BE2C (cell line): Measurements from ENCODE around the gene PXMP4.

Experiments
- DNase-seq: peaks from one replicate; pipeline ENCODE4 v3.0.0-alpha.2; 2020
- H3K27me3 ChIP-seq: fragments of 250-450 bp; sonication (Bioruptor Pico); 2 replicates; pipeline ENCODE4 v1.5.1; 2020; ENCODE audit warnings: mild to moderate bottlenecking
- H3K36me3 ChIP-seq: fragments of 250-450 bp; sonication (Bioruptor Pico); 2 replicates; pipeline ENCODE4 v1.5.1; 2020; ENCODE audit warnings: mild to moderate bottlenecking
- H3K4me1 ChIP-seq: fragments of 250-450 bp; sonication (Bioruptor Pico); 2 replicates; pipeline ENCODE4 v1.5.1; 2020
- H3K4me3 ChIP-seq: 2 replicates; pipeline ENCODE4 v1.5.1; 2011; ENCODE audit warnings: low read depth, low read length
- H3K9me3 ChIP-seq: fragments of 250-450 bp; sonication (Bioruptor Pico); 2 replicates; pipeline ENCODE4 v1.5.1; 2020
- CTCF ChIP-seq: IDR thresholded peaks from 2 replicates; pipeline ENCODE4 v1.5.1; 2012; ENCODE audit warnings: mild to moderate bottlenecking, low read depth, low read length

PXMP4 gene

GRCh38 chr20:33710681-33711445 is 9.2 kb downstream of the PXMP4 start:
- DNase-seq = no peak
- H3K4me1 ChIP-seq = no peaks in the 10 kb centered on the region
- H3K4me3 ChIP-seq = no peak overlapping the region
- TF ChIP-seq CTCF = no peak
- H3K27me3 ChIP-seq = no peaks in the 10 kb centered on the region
- no peaks in the 10 kb centered on the region for H3K9me3 ChIP-seq
- peaks cover 5% of the 10 kb centered on the region for H3K36me3 ChIP-seq

GRCh38 chr20:33709905-33710541 is 10.1 kb downstream of the PXMP4 start:
- no peak for TF ChIP-seq CTCF
- H3K4me3 ChIP-seq = no peak overlapping the region
- no peaks in the 10 kb centered on the region for H3K9me3 ChIP-seq
- peaks cover 5% of the 10 kb centered on the region for H3K36me3 ChIP-seq
- no peak for DNase-seq
- no peaks in the 10 kb centered on the region for H3K4me1 ChIP-seq
- H3K27me3 ChIP-seq = no peaks in the 10 kb centered on the region

- Histone ChIP-seq H3K27me3 (no peaks in the 10 kb centered on the region), H3K36me3 (peaks cover 5% of the 10 kb centered on the region), H3K4me1 (no peaks in the 10 kb centered on the region), H3K4me3 (no peak overlapping the region), H3K9me3 (no peaks in the 10 kb centered on the region)
- no peak for DNase-seq
- TF ChIP-seq CTCF = no peak
Observed at GRCh38 chr20:33709398-33709797, 10.7 kb downstream of the PXMP4 start.

- DNase-seq = no peak
- H3K36me3 ChIP-seq = no peaks in the 10 kb centered on the region
- no peak for TF ChIP-seq CTCF
- no peak overlapping the region for H3K4me3 ChIP-seq
- H3K9me3 ChIP-seq = no peaks in the 10 kb centered on the region
- H3K4me1 ChIP-seq = peaks cover 8% of the 10 kb centered on the region
- no peaks in the 10 kb centered on the region for H3K27me3 ChIP-seq
Observed at GRCh38 chr20:33707668-33708067, 12.4 kb downstream of the PXMP4 start.

- TF ChIP-seq CTCF = no peak
- Histone ChIP-seq H3K36me3 (no peaks in the 10 kb centered on the region), H3K4me1 (peaks cover 9% of the 10 kb centered on the region), H3K27me3 (no peaks in the 10 kb centered on the region), H3K4me3 (no peak overlapping the region), H3K9me3 (no peaks in the 10 kb centered on the region)
- no peak for DNase-seq
Observed at GRCh38 chr20:33704197-33704924, 15.7 kb downstream of the PXMP4 start.
